Measurements from ENCODE around the gene COL13A1.

COL13A1 gene

GRCh38 chr10:69792341-69792740 lies 9.4 kb upstream of the COL13A1 start:
- no peak for FAIRE-seq

GRCh38 chr10:69794673-69795072 lies 7.0 kb upstream of the COL13A1 start:
- FAIRE-seq: no peak

- no peak for FAIRE-seq
Measured at GRCh38 chr10:69795242-69795934, 6.3 kb upstream of the COL13A1 start.

GRCh38 chr10:69797959-69798358 lies 3.7 kb upstream of the COL13A1 start:
- no peak for FAIRE-seq

GRCh38 chr10:69800109-69800508 lies 1.6 kb upstream of the COL13A1 start:
- no peak for FAIRE-seq

- no peak for FAIRE-seq
Measured at GRCh38 chr10:69800665-69801064, 1.0 kb upstream of the COL13A1 start.

- no peak for FAIRE-seq
Measured at GRCh38 chr10:69801094-69801433, 642 bp upstream of the COL13A1 start.

GRCh38 chr10:69802424-69803161 lies 887 bp downstream of the COL13A1 start:
- no peak for FAIRE-seq

- no peak for FAIRE-seq
Measured at GRCh38 chr10:69803809-69804208, 2.1 kb downstream of the COL13A1 start.

- no peak for FAIRE-seq
Measured at GRCh38 chr10:69804775-69805174, 3.1 kb downstream of the COL13A1 start.

GRCh38 chr10:69807122-69807521 lies 5.4 kb downstream of the COL13A1 start:
- no peak for FAIRE-seq

- no peak for FAIRE-seq
Measured at GRCh38 chr10:69807696-69808095, 6.0 kb downstream of the COL13A1 start.

- FAIRE-seq: no peak
Measured at GRCh38 chr10:69809318-69809717, 7.6 kb downstream of the COL13A1 start.

GRCh38 chr10:69810097-69810496 lies 8.4 kb downstream of the COL13A1 start:
- FAIRE-seq: no peak

GRCh38 chr10:69810675-69811397 lies 9.1 kb downstream of the COL13A1 start:
- FAIRE-seq: no peak

GRCh38 chr10:69813632-69814031 lies 11.9 kb downstream of the COL13A1 start:
- no peak for FAIRE-seq

- no peak for FAIRE-seq
Measured at GRCh38 chr10:69814251-69814650, 12.5 kb downstream of the COL13A1 start.

GRCh38 chr10:69815104-69815503 lies 13.4 kb downstream of the COL13A1 start:
- FAIRE-seq: no peak

GRCh38 chr10:69816521-69816920 lies 14.8 kb downstream of the COL13A1 start:
- no peak for FAIRE-seq

- no peak for FAIRE-seq
Measured at GRCh38 chr10:69817078-69817581, 15.4 kb downstream of the COL13A1 start.

- FAIRE-seq: no peak
Measured at GRCh38 chr10:69818676-69819239, 17.1 kb downstream of the COL13A1 start.

GRCh38 chr10:69819716-69820506 lies 18.2 kb downstream of the COL13A1 start:
- FAIRE-seq: no peak

- no peak for FAIRE-seq
Measured at GRCh38 chr10:69820817-69821216, 19.1 kb downstream of the COL13A1 start.

All from A204.1 (cell line).